OCI-LY7 (cell line): ENCODE data around the gene BROX.

ENCODE experiments used
- CTCF ChIP-seq: fragments of 200-600 bp; sonication (generic); conservative IDR thresholded peaks from 2 replicates; pipeline ENCODE4 v1.5.1; 2014; ENCODE audit warnings: mild to moderate bottlenecking, antibody characterized with exemption, low read length, moderate library complexity, mixed read lengths
- EZH2phosphoT487 ChIP-seq: fragments of 200-600 bp; sonication (generic); IDR thresholded peaks from 2 replicates; pipeline ENCODE4 v1.6.1; 2018; ENCODE audit warnings: low read depth, borderline replicate concordance, mild to moderate bottlenecking, mixed run types, antibody characterized with exemption, low read length, moderate library complexity, mixed read lengths

GRCh38 chr1:222691016-222691415, 21.3 kb upstream of the BROX start:
- TF ChIP-seq CTCF (no peak), EZH2phosphoT487 (no peak)
